ENCODE results near the gene RNF223. TPM values are rescaled to one million over a fixed set of nuclear protein-coding genes. Genes with fewer than 3 reads are reported as not detected.

RNF223 gene
- total RNA-seq, 1 experiment from 2014 or later = not detected

DNA sequence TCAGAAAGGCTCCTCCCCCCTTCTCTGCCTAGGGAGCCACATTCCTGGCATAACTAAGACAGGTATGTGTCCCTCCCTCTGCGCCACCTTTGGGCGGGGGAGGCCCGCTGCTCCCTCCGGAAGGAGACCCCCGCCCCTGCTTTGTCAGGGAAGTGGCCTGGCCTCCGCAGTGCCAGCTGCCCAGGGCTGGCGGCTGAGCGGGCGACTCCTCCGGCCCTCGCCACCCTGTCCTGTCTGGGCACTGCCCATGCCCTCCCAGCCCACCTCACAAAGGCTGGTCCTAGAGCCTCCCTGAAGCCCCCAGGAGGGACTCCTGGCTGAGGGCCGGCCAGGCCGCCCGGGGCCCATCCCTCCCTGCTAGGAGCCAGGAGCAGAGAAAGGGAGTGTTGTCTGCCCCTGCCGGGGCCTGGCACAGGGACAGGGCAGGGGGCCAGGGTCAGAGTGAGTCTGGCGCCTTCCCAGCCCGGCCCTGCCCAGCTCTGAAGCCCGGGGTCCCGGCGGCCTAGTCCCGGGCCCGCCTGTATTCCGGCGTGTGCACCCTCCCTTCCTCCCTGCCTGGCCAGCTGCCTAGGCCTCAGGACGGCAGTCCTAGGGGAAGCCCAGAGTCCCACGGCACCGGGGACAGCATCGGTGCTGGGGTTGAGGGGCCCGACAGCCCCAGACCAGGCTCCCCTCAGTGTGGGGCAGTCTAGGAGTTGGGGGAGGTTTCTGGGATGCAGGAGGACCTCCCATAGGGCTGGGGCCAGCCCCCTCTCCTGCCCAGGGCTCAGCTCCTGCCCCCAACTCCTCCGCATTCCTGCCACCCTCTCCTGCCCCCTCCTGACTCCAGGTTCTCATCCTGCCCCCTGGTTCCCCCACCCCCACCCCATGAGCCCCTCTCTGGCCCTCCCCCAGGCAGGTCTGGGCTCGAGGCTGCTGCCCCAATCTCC lies 49.1 kb downstream of the RNF223 start (continued):
- TF ChIP-seq MYBL2 (CRISPR knock-in tag; IDR thresholded peaks at IDR 0.05) (no peak), ZBTB21 (CRISPR knock-in tag; IDR thresholded peaks at IDR 0.05; ENCODE audit: borderline replicate concordance) (0 out of 2 replicates have a peak, but pooled peaks have one; percentile 32), CREM (CRISPR knock-in tag; IDR thresholded peaks at IDR 0.05) (no peak), NR1H2 (CRISPR knock-in tag; IDR thresholded peaks at IDR 0.05) (no peak), NFATC4 (CRISPR knock-in tag; IDR thresholded peaks at IDR 0.05) (no peak), CBFB (CRISPR knock-in tag; IDR thresholded peaks at IDR 0.05; ENCODE audit: low read depth) (no peak), HMGA2 (CRISPR knock-in tag; IDR thresholded peaks at IDR 0.05) (no peak), ETV6 (CRISPR knock-in tag; IDR thresholded peaks at IDR 0.05) (0 out of 2 replicates have a peak, but pooled peaks have one; percentile 59), TP53 (CRISPR knock-in tag; IDR thresholded peaks at IDR 0.05) (no peak)
- TF ChIP-seq, protein P1, sequence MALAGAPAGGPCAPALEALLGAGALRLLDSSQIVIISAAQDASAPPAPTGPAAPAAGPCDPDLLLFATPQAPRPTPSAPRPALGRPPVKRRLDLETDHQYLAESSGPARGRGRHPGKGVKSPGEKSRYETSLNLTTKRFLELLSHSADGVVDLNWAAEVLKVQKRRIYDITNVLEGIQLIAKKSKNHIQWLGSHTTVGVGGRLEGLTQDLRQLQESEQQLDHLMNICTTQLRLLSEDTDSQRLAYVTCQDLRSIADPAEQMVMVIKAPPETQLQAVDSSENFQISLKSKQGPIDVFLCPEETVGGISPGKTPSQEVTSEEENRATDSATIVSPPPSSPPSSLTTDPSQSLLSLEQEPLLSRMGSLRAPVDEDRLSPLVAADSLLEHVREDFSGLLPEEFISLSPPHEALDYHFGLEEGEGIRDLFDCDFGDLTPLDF (CRISPR knock-in tag; IDR thresholded peaks at IDR 0.05) = no peak
- TF ChIP-seq, protein P2, sequence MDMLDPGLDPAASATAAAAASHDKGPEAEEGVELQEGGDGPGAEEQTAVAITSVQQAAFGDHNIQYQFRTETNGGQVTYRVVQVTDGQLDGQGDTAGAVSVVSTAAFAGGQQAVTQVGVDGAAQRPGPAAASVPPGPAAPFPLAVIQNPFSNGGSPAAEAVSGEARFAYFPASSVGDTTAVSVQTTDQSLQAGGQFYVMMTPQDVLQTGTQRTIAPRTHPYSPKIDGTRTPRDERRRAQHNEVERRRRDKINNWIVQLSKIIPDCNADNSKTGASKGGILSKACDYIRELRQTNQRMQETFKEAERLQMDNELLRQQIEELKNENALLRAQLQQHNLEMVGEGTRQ (CRISPR knock-in tag; IDR thresholded peaks at IDR 0.05) = no peak
- TF ChIP-seq, protein P3, sequence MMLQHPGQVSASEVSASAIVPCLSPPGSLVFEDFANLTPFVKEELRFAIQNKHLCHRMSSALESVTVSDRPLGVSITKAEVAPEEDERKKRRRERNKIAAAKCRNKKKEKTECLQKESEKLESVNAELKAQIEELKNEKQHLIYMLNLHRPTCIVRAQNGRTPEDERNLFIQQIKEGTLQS (CRISPR knock-in tag; conservative IDR thresholded peaks at IDR 0.05) = no peak
- TF ChIP-seq, protein P4, sequence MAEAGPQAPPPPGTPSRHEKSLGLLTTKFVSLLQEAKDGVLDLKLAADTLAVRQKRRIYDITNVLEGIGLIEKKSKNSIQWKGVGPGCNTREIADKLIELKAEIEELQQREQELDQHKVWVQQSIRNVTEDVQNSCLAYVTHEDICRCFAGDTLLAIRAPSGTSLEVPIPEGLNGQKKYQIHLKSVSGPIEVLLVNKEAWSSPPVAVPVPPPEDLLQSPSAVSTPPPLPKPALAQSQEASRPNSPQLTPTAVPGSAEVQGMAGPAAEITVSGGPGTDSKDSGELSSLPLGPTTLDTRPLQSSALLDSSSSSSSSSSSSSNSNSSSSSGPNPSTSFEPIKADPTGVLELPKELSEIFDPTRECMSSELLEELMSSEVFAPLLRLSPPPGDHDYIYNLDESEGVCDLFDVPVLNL (CRISPR knock-in tag; IDR thresholded peaks at IDR 0.05; ENCODE audit: borderline replicate concordance, low read depth) = no peak
- TF ChIP-seq, protein P5, sequence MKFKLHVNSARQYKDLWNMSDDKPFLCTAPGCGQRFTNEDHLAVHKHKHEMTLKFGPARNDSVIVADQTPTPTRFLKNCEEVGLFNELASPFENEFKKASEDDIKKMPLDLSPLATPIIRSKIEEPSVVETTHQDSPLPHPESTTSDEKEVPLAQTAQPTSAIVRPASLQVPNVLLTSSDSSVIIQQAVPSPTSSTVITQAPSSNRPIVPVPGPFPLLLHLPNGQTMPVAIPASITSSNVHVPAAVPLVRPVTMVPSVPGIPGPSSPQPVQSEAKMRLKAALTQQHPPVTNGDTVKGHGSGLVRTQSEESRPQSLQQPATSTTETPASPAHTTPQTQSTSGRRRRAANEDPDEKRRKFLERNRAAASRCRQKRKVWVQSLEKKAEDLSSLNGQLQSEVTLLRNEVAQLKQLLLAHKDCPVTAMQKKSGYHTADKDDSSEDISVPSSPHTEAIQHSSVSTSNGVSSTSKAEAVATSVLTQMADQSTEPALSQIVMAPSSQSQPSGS (CRISPR knock-in tag; IDR thresholded peaks at IDR 0.05; ENCODE audit: borderline replicate concordance, low read depth) = no peak
- TF ChIP-seq, protein P6, sequence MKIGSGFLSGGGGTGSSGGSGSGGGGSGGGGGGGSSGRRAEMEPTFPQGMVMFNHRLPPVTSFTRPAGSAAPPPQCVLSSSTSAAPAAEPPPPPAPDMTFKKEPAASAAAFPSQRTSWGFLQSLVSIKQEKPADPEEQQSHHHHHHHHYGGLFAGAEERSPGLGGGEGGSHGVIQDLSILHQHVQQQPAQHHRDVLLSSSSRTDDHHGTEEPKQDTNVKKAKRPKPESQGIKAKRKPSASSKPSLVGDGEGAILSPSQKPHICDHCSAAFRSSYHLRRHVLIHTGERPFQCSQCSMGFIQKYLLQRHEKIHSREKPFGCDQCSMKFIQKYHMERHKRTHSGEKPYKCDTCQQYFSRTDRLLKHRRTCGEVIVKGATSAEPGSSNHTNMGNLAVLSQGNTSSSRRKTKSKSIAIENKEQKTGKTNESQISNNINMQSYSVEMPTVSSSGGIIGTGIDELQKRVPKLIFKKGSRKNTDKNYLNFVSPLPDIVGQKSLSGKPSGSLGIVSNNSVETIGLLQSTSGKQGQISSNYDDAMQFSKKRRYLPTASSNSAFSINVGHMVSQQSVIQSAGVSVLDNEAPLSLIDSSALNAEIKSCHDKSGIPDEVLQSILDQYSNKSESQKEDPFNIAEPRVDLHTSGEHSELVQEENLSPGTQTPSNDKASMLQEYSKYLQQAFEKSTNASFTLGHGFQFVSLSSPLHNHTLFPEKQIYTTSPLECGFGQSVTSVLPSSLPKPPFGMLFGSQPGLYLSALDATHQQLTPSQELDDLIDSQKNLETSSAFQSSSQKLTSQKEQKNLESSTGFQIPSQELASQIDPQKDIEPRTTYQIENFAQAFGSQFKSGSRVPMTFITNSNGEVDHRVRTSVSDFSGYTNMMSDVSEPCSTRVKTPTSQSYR (CRISPR knock-in tag; IDR thresholded peaks at IDR 0.05) = peak; percentile 83; the same call in 1 of the 2 replicates

DNA sequence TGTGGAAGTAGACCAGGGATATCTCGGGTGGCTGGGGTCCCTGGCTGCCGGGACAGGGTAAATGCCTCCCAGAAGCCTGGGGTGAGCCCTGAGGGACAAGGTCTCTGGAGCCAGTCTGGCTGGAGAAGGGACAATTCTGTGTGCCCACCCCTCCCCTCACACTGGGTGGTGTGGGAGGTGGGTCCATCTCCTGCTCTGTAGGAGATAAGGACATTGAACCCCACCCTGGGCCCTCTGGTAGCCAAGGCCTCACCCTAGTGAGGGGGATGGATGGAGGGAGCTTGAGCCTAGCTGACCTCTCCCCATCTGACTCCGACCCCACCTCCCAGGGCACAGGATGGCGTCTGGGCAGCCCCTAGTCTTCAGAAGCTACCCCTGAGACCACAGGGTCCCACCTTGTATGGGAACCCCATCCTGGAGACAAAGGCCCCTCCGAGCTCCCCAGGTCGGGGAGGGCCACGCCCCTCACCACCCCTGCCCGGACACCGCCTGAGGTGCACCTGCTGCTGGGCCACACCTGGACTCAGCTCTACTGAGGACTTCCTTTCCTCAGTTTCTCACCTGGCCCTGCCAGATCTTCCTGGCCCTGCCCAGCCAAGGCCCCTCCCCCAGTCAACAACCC lies 49.8 kb downstream of the RNF223 start:
- peaks cover 33% of the 10 kb centered on the region for H3K4me1 Mint-ChIP-seq
- ChIA-PET CTCF (interaction anchor here (0.7 to 2.8 kb wide), 9 partner anchors 8 to 43 kb away, joined by 3 to 16 read pairs (median 4); no protein-coding TSS in a partner anchor), POLR2A (interaction anchor here (1.5 to 3.6 kb wide), 3 partner anchors 9 to 16 kb away, joined by 4 to 15 read pairs (median 9); no protein-coding TSS in a partner anchor)
- H3K4me3 Mint-ChIP-seq = no peak overlapping the region
- TF ChIP-seq ETV6 (CRISPR knock-in tag; IDR thresholded peaks at IDR 0.05) (no peak), ZNF232 (CRISPR knock-in tag; IDR thresholded peaks at IDR 0.05) (no peak), ELF4 (CRISPR knock-in tag; IDR thresholded peaks at IDR 0.05; ENCODE audit: low read depth) (no peak), CBFB (CRISPR knock-in tag; IDR thresholded peaks at IDR 0.05; ENCODE audit: low read depth) (no peak), MXD4 (CRISPR knock-in tag; IDR thresholded peaks at IDR 0.05; ENCODE audit: borderline replicate concordance) (no peak), FOXP1 (CRISPR knock-in tag; IDR thresholded peaks at IDR 0.05; ENCODE audit: borderline replicate concordance) (no peak), NR2C2 (CRISPR knock-in tag; IDR thresholded peaks at IDR 0.05) (no peak), FOXK1 (CRISPR knock-in tag; IDR thresholded peaks at IDR 0.05) (0 out of 2 replicates have a peak, but pooled peaks have one; percentile 31)
- H3K27ac Mint-ChIP-seq = no peak overlapping the region
- no peak for ATAC-seq
- no peak for DNase-seq (ENCODE audit: low spot score)
- no peaks in the 10 kb centered on the region for H3K36me3 Mint-ChIP-seq
- H3K9me3 Mint-ChIP-seq = no peaks in the 10 kb centered on the region
- no peaks in the 10 kb centered on the region; the same call in 1 of the 2 replicates for H3K27me3 Mint-ChIP-seq (ENCODE audit: low read depth)
